Measurements from ENCODE around the gene PRAMEF7.
"Not testable (repeated sequence)": the region's sequence is repeated elsewhere in the genome, so short reads cannot be mapped to it uniquely, and the experiment has no call there.

The PRAMEF7 gene

DNA sequence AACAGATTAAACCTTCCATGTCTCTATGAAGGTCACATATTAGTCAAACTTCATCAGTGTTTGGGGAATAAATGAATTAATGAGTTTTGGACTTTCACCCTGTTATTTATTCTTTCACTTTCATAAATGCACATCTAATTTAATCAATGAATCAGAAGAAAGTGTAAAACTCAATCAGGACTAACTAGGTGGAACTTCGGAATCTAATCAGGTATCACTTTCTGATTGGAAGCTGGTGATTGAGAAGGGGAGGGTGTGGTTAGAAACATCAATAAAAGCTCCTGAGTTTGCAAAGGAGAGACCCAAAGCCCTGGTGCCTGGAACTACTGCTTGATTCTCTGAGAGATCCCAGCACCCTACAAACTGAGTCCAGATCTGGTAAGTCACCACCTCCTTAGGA, at the start of gene PRAMEF7:
Gene PRAMEF7, plus strand, starts transcription at position 301 of the 400 bp plus-strand sequence. CDS start 1,083 bp downstream, outside the sequence.
- DNase-seq = not testable (repeated sequence)

DNA sequence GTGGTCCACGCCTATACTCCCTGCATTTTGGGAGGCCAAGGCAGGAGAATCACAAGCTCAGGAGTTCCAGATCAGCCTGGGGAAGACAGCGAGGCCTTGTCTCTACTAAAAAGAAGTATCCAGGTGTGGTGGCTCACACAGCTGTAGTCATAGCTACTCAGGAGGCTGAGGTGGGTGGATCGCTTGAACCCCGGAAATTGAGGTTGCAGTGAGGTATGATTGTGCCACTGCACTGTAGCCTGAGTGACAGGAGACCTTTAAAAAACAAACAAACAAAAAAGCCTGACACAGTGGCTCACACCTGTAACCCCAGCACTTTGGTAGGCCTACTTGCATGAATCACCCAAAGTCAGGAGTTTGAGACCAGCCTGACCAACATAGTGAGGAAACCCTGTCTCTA, 38.0 kb upstream of the PRAMEF7 start:
- not testable (repeated sequence) for DNase-seq

DNA sequence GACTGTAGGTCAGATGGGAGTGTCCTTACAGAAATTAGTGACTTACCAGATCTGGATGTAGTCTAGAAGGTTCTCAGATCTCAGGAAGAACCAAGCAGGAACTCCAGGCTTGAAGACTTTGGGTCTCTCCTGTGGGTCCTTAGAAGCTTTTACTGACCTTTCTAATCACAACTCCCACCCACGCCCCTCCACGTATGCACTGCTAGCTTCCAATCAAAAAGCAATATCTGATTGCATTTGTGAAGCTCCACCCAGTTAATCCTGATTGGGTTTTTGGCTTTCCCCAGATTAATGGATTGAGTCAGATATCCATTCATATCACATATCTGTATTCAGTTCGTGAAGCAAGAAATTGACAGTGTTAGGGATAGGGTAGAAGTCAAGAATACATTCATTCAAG, 30.3 kb upstream of the PRAMEF7 start, which contains the start of gene PRAMEF4:
Gene PRAMEF4, minus strand, starts transcription at position 101 of the 400 bp plus-strand sequence. CDS start 2,807 bp downstream, outside the sequence.
- DNase-seq = not testable (repeated sequence)

DNA sequence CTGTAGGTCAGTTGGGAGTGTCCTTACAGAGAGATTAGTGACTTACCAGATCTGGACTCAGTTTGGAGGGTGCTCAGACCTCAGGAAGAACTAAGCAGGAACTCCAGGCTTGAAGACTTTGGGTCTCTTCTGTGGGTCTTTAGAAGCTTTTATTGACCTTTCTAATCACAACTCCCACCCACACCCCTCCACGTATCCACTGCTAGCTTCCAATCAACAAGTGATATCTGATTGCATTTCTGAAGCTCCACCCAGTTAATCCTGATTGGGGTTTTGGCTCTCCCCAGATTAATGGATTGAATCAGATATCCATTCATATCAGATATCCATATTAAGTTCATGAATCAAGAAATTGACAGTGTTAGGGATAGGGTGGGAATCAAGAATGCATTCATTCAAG, 18.2 kb upstream of the PRAMEF7 start, which contains the start of gene PRAMEF10:
Gene PRAMEF10, minus strand, starts transcription at position 101 of the 400 bp plus-strand sequence. CDS start 2,423 bp downstream, outside the sequence.
- not testable (repeated sequence) for DNase-seq

DNA sequence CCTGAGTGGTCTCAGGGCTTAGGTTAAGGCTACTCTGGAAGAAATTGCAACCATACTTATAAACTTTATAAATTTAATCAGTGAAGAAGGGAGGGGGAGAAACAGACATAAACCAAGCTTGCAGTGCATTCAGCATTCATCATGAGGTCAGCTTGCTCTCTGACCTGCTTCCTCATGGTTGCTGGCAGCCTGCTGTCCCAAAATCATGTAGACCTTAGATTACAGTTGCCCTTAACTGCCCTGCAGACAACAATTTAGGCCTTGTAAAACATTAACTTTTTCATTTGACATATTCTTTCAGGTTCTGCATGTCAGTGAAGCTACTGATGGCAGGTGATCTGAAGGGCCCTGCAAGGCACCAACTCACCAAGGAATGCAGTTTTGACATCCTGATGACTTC, 17.2 kb upstream of the PRAMEF7 start:
- not testable (repeated sequence) for DNase-seq

DNA sequence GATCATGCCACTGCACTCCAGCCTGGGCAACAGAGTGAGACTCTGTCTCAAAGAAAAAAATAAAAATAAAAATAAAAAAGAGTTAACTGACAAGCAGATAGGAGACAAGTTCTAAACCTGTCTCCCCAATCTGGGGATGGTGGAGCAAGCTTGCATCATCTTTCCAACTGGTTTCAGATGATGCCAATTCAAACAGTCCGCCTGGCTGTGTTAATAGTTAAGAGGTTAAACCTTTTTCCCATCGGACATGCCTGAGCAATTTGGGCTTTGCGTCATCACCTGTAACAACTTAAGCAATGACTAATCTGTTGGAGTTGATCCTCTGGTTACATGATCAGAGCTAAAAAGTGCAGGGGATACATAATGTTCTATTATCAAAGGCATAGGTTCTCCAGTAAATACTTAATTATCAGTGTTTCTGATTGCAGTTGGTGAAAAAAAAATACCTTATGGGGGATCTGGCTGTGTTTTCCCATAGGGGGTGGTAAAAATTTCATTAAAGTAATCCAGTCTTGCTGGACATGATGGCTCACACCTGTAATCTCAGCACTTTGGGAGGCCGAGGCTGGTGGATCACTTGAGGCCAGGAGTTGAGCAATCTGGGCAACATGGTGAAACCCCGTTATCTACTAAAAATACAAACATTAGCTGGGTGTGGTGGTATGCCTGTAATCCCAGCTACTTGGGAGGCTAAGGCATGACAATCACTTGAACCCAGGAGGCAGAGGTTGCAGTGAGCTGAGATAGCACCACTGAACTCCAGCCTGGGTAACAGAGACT, 12.4 kb upstream of the PRAMEF7 start:
- DNase-seq = not testable (repeated sequence)

DNA sequence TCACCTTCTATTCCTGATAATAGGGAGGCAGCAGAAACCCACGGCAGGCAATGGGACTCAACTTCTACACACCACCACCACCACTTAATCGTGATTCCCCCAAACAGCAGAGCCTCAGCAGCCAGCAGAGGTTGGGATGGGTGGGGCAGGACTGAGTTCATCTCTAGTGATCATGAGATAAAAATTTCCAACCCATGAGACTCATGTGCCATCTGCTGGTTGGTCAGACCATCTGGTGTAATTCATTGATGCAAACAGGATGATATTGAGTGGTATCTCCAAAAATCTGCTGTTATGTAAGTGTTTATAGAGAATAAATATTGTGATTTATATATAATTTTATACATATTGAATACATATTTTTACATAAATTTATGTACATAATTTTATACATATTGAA, 5.3 kb downstream of the PRAMEF7 start:
- not testable (repeated sequence) for DNase-seq

DNA sequence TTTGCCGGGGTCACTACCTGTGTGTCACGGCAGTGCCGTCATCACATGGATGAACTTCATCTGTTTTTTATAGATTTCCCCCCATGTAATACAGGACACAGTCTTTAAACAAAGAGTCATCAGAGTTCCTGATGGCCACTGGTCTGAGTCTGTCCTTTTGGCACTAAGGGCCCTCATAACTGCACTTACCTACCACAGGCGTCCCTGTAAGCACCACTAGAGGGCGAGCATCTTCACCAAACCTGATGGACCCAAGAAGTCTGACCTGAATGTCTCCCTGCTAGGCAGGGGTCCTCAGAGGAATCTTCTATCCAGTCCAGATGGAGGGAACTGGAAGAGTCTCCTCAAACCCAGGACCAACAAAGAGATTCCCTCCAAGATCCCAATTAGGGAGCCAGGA, 8.0 kb downstream of the PRAMEF7 start:
- DNase-seq = not testable (repeated sequence)

DNA sequence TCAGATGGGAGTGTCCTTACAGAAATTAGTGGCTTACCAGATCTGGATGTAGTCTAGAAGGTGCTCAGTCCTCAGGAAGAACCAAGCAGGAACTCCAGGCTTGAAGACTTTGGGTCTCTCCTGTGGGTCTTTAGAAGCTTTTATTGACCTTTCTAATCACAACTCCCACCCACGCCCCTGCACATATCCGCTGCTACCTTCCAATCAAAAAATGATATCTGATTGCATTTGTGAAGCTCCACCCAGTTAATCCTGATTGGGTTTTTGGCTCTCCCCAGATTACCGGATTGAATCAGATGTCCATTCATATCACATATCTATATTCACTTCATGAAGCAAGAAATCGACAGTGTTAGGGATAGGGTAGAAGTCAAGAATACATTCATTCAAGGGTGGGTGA, 31.1 kb downstream of the PRAMEF7 start, which contains the start of gene PRAMEF6:
Gene PRAMEF6, minus strand, starts transcription at position 101 of the 400 bp plus-strand sequence. CDS start 5,062 bp downstream, outside the sequence.
- DNase-seq = not testable (repeated sequence)
